ENCODE data around the gene IFITM5. TPM values are rescaled to one million over a fixed set of nuclear protein-coding genes. Genes with fewer than 3 reads are reported as not detected.

The IFITM5 gene
- total and polyA plus RNA-seq, 9 of the 15 experiments (the other 6 are each of a cell fraction or from before 2014, with no cell fraction given), result 0.19 TPM; not detected in 8

GRCh38 chr11:316891-317301 lies 17.6 kb upstream of the IFITM5 start:
- TF ChIP-seq, protein P1, sequence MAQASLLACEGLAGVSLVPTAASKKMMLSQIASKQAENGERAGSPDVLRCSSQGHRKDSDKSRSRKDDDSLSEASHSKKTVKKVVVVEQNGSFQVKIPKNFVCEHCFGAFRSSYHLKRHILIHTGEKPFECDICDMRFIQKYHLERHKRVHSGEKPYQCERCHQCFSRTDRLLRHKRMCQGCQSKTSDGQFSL (CRISPR knock-in tag; IDR thresholded peaks at IDR 0.05), result no peak
- TF ChIP-seq, protein P1 (tag; IDR thresholded peaks at IDR 0.05), result peak in 1 of 2 experiments; percentile 60; a peak in 2 of 4 replicates
- TF ChIP-seq NCOA1 (IDR thresholded peaks at IDR 0.05; ENCODE audit: low read depth), result 0 out of 2 replicates have a peak, but pooled peaks have one; percentile 3
- 0 out of 4 replicates have a peak, but pooled peaks of 1 of the 2 experiments have one; percentile 6 for TF ChIP-seq KDM1A (IDR thresholded peaks at IDR 0.05)
- TF ChIP-seq GMEB1 (CRISPR knock-in tag; IDR thresholded peaks at IDR 0.05), result no peak
- Histone ChIP-seq H3K9me1 (ENCODE audit: control insufficient read depth, insufficient read depth, low read length) (no peaks in the 10 kb centered on the region), H3K27me3 (ENCODE audit: control insufficient read depth in 2 of 2, insufficient read depth in 2 of 2, low read length in 2 of 2) (no peaks in the 10 kb centered on the region), H3K4me1 (replicated peaks in 1 of 2; ENCODE audit: control insufficient read depth in 2 of 2, insufficient read depth in 2 of 2, low read length in 2 of 2) (peaks cover 23 to 52% of the 10 kb centered on the region in 2 experiments), H3K27ac (ENCODE audit: extremely low read depth, low read depth, low read length) (peak overlapping the region; percentile 87), H4K20me1 (replicated peaks; ENCODE audit: control insufficient read depth, insufficient read depth, low read length) (peaks cover 5% of the 10 kb centered on the region; the same call in 1 of the 2 replicates), H3K4me3 (peak overlapping the region; percentile 69), H2AFZ (ENCODE audit: low read depth, low read length) (no peak overlapping the region), H3K36me3 (ENCODE audit: control insufficient read depth, insufficient read depth, low read length) (peaks cover 29% of the 10 kb centered on the region; the same call in 1 of the 3 replicates), H3K9me3 (replicated peaks; ENCODE audit: control insufficient read depth, insufficient read depth, low read depth, low read length) (no peaks in the 10 kb centered on the region), H3K4me2 (ENCODE audit: insufficient read depth, low read length) (peak overlapping the region; percentile 95), H3K9ac (ENCODE audit: insufficient read depth in 1 of 2, low read depth in 2 of 2, low read length in 2 of 2) (peak overlapping the region; percentile 82 to 98; a peak in 3 of 4 replicates), H3K79me2 (ENCODE audit: control insufficient read depth, insufficient read depth, low read length) (peaks cover 80% of the 10 kb centered on the region)
- POLR2A ChIA-PET, result interaction anchor here (0.6 to 2.0 kb wide), 13 partner anchors 8 to 134 kb away, joined by 3 to 10 read pairs (median 4); partner anchors contain the start of genes BET1L, IFITM2 and RIC8A
- in situ Hi-C loops (cut with MboI) (no loop called here), intact Hi-C loops (cut with micrococcal nuclease) (loop anchor here (2.0 kb wide), 1 partner anchor 38 kb away; no protein-coding TSS in a partner anchor)
- BruUV-seq (replicated peaks), result no TSS peak
- no peak for FAIRE-seq
- DNase-seq (ENCODE audit: extremely low read depth in 1 of 4, low spot score in 3 of 4), result no peak
- WGBS (ENCODE audit: insufficient coverage, low coverage, missing lambda C conversion rate), result 16% methylated on average over 7 of the region's 7 CpGs
- no peak for ATAC-seq
- CTCF ChIA-PET (ENCODE audit: low intra/inter-chr PET ratio), result interaction anchor here (0.6 kb wide), 1 partner anchor 408 kb away, joined by 3 read pairs; no protein-coding TSS in a partner anchor

All from K562 (cell line).